ENCODE data around the gene SCT.

DNA sequence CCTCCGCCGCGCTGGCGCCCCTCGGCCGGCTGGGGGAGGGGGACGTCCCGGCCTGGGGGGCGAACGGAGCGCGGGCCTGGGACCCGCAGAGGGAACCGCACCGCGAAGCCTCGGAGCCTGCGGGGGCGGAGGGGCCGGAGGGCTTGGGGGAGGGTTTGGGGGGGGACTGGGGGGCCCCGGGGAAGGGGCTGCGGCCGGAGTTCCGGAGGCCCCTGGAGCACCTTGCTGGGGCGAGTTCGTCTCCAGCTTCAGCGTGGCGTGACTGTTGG, 261 bp upstream of the SCT start:
- TF ChIP-seq GATA2 (IDR thresholded peaks at IDR 0.05; ENCODE audit: insufficient read depth, insufficient read length, low read depth, low read length), result no peak
- TF ChIP-seq, protein P1, sequence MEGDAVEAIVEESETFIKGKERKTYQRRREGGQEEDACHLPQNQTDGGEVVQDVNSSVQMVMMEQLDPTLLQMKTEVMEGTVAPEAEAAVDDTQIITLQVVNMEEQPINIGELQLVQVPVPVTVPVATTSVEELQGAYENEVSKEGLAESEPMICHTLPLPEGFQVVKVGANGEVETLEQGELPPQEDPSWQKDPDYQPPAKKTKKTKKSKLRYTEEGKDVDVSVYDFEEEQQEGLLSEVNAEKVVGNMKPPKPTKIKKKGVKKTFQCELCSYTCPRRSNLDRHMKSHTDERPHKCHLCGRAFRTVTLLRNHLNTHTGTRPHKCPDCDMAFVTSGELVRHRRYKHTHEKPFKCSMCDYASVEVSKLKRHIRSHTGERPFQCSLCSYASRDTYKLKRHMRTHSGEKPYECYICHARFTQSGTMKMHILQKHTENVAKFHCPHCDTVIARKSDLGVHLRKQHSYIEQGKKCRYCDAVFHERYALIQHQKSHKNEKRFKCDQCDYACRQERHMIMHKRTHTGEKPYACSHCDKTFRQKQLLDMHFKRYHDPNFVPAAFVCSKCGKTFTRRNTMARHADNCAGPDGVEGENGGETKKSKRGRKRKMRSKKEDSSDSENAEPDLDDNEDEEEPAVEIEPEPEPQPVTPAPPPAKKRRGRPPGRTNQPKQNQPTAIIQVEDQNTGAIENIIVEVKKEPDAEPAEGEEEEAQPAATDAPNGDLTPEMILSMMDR (IDR thresholded peaks at IDR 0.05; ENCODE audit: extremely low read depth in 1 of 2, insufficient read depth in 1 of 2, low read depth in 1 of 2, low read length in 2 of 2), result no peak
- TF ChIP-seq POLR2AphosphoS5 (IDR thresholded peaks at IDR 0.05; ENCODE audit: insufficient read depth, low read depth, low read length), result no peak
- no peak for TF ChIP-seq EZH2 (IDR thresholded peaks at IDR 0.05; ENCODE audit: borderline replicate concordance, low read depth, low read length, severe bottlenecking)
- TF ChIP-seq, protein P2, sequence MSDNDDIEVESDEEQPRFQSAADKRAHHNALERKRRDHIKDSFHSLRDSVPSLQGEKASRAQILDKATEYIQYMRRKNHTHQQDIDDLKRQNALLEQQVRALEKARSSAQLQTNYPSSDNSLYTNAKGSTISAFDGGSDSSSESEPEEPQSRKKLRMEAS (IDR thresholded peaks at IDR 0.05; ENCODE audit: insufficient read depth, insufficient read length), result no peak
- no peak for TF ChIP-seq POLR2A (IDR thresholded peaks at IDR 0.05; ENCODE audit: low read depth, low read length)
- TF ChIP-seq MYC (IDR thresholded peaks at IDR 0.05; ENCODE audit: low read depth, low read length), result no peak

Data from endothelial cell of umbilical vein (primary cell).